ENCODE measurements around the gene POFUT2. TPM values are rescaled to one million over a fixed set of nuclear protein-coding genes. Genes with fewer than 3 reads are reported as not detected.

The POFUT2 gene
- total RNA-seq, 1 donor from 2014 or later: 52.7 TPM

DNA sequence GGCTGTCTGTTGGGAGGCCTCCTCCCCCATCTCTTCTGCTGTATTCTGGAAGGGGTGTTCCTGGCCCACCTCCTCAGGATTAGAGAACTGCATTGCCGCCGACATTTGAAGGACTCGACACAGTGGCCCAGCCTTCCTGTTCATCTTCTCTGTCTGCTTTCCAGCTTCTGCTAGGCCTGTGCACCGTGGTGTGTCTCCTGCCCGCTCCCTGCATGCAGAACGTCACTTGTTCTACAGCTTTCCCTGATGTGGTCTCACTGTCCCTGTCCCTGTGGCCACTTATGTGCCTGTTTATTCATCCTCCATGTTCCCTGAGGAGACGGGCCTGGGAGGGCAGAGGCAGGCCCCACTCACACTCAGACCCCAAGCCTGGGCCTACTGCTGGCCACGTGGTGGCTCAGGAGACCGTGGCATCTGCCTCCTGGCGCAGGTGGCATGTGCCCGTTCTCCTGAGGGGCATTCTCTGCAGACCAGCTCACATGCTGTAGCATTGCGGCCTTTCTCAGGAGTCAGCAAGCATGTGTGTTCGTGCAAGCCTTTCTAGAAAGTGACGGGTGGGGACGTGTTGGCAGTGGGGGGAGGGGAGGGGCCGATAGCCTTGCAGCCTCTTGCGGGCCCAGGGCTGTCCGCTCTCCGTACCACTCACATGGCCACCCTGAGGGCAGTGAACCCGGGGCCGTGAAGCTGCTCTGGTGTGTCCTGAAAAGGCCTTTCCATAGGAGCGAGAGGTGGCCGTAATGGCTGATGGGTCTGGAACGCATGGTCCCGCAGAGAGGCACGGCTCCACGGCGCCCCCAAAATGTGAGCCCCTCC is 35.9 kb downstream of the POFUT2 start:
- DNase-seq (ENCODE audit: extremely low read depth, low read depth, low spot score): no peak

DNA sequence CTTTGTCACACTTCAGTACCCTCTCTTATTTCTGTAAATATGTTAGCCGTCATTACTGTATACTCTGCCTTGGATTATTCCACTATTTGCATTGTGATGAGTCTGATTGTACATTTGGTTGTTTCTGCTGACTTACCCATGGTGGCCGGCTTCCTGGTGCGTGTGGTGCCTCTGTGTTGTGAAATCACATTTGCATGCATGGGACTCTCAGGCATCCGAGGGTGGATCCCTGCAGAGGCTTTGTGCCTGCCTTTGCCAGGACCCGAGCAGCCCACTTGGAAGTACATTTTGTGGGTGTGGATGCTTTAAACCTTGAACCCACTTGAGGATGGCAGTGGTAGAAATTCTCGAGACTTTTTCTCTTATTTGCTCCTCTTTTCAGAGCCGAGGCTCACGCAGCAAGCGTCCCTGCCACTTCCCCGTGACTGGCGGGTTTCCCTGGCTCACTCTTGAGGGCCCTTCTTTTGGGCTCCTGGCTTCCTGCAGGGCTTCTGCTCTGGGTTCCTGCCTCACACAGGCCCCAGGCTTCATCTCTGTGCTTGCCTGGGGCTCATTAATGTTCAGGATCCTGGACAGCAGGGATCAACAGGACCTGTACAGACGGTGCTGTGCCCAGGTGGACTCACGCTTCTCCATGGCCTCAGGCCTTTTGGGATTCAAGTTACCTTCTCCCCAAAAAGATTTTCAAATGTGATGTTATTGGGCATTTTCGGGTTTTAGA is 36.6 kb downstream of the POFUT2 start:
- no peak for DNase-seq (ENCODE audit: extremely low read depth, low read depth, low spot score)

DNA sequence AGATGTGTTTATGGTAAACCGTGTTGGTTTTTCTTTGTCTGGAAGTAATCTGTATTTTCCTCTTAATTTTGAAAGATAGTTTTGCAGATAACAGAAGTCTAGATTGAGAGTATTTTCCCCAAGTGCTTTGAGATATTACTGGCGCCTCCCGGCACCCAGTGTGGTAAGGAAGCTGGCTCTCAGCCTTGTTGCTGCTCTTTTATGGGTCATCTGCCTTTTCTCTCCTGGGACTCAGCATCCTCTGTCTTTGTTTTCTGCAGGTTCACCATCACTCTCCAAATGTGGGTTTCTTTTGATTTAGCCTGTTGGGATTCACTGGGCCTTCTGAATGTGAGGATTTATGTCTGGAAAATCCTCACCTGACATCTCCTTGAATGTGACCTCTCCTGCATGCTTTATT is 37.4 kb downstream of the POFUT2 start:
- DNase-seq (ENCODE audit: extremely low read depth, low read depth, low spot score): no peak

DNA sequence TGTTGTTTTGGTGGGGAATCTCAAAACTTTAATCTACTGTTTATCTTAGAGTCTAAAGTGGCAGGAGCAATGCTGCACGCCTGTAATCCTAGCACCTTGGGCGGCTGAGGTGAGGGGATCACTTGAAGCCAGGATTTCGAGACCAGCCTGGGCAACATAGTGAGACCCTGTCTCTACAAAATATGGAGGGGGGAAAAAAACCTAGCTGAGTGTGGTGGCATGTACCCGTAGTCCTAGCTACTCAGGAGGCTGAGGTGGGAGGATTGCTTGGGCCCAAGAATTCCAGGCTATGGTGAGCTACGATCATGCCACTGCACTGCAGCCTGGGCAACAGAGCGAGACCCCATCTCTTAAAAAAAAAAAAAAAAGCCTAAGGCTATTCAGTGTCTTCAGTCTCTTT is 38.1 kb downstream of the POFUT2 start:
- no peak for DNase-seq (ENCODE audit: extremely low read depth, low read depth, low spot score)

DNA sequence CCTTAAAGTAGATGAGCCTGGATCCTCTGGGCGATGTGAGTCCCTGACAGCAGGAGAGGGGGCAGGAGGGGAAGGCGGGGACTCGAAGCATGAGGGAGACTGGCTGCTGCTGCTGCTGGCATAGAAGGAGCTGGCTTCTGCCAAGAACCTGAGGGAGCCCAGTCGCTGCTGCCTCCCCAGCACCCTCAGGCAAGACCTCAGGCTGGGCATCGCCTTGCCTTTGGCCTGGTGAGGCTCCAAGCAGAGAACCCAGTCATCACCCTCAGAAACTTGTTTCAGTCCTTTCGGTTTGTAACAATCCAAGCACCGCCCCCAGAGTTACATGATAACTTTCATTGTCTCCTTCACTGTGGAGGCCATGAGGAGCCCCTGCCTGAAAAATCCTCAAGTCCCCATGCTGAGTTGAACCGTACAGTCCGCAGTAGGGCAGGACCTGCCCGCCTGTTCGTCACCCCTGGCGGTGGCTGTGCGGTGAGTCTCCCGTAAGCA is 38.8 kb downstream of the POFUT2 start:
- DNase-seq (ENCODE audit: extremely low read depth, low read depth, low spot score): no peak

DNA sequence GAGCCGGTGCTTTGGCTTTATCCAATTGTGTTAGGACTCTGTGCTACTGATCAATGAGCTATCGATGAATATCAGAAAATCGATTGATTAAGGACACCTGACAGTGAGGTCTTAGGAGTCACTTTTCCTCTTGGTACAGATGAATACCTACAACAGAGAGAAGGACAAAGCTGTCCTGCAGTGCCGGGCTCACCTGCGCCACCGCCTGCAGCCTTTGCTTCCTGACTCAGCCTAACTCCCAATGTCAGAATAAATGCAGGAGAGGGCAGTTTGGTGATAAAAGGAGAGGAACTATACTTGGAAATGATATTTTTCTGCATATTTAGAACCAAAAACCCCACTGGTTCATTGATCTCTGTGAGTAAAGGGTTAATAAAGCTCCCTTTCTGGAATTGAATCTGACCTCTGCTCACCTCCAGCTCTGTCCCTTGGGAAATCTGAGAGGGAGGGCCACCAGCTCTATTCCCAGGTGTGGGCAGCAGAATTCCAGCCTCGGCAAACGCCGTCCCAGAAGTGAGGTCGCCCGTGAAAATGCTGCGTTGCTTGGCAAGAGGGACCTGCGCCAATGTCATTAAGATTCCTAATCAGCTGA is 39.3 kb downstream of the POFUT2 start:
- no peak for DNase-seq (ENCODE audit: extremely low read depth, low read depth, low spot score)

DNA sequence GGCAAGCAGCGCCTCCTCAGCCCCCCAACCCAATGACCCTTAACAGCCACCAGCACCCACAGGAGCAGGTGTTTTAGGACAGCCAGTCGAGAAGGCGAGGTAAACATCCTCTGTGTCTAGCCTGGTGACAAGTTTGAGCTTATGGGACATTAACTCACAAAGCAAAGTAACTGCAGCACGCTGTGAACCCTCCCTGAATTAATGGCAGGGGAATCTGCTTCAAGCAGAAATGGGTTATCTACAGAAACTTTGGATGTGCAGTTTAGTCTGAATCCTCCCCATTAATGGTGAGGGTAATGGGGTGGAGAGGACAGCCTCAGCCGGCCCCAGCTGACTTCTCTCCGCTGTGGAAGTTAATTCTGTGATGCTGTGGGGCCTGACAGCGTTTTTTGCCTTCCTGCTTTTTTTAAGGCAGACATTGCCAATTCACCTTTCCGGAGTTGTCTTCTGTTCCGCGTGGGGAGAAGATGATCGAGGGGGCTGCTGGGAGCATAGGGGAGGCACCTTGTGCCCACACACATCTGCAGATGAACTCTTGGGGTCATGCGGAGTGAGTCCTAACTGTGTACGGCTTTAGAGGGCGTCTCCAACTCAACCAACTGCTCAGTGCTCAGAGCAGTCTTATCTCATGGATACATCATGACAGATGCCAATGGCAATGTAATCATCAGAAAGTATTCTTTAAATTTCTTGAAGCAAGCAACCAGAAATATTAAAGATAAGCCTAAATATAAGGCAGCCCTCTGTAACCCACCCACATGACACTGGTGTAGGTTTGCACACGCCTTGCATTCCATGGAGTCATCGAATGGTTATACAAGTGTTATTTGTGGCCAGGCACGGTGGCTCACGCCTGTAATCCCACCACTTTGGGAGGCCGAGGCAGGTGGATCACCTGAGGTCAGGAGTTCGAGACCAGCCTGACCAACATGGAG is 41.0 kb downstream of the POFUT2 start:
- DNase-seq (ENCODE audit: extremely low read depth, low read depth, low spot score): no peak

DNA sequence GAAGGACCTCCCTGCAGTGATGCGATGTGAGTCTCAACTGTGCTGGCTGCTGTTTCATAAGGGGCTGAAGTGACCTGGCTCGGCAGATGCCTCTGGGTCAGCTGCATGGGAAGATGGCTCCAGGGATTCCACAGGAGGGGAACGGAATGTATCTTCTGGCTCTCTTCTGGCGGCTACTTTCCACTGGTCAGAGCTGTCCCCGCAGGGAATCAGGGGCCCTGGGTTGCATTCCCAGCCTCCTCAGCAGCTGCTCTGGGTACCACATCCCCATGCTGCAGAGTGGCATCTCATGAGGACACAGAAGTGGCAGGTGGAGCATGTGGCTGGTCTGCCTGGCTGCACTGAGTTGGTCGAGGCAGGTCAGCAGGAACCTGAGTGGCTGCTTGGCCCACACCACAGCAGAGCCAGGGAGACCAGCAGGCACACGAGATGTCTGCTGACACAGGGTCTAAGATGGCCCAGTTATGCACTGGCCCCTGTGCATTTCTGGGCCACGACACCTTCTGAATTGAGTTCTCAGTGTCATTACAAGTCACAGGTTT is 42.8 kb downstream of the POFUT2 start:
- no peak for DNase-seq (ENCODE audit: extremely low read depth, low read depth, low spot score)

DNA sequence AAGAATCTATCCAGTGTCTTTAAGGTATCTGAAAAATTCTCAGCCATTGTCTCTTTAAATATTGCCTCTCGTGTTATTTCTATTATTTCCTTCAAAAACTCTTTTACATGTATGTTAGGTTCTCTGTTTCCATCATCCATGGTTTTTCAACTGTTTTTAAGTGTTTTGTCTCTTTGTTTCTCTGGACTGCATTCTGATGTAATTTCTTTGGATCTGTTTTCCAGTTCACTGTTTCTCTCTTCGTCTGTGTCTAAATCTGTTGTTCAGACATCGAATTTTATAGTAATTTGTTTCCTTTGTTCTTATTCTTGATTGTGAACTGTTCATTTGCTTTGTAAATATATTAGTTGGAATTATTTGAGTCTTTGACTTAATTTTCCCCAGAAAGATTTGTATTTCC is 44.1 kb downstream of the POFUT2 start:
- no peak for DNase-seq (ENCODE audit: extremely low read depth, low read depth, low spot score)

DNA sequence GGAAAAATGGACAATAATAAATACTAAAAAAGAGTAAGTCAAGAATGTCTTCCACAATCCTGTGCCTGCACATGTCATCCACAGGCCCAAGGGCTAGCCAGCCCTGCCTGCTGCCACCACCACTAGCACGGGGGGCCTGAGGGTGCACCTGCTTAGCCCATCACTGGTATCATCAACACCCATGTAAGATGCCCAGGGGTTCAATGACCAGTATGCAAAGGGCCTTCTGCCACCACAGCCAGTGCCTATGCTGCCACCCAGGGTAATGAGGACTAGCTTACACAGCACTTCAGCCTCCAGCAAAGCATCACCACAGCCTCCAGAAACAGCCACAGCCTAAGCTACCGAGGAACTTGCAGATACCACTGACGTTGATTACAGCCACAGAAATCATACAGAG is 46.3 kb downstream of the POFUT2 start:
- DNase-seq (ENCODE audit: extremely low read depth, low read depth, low spot score): no peak

DNA sequence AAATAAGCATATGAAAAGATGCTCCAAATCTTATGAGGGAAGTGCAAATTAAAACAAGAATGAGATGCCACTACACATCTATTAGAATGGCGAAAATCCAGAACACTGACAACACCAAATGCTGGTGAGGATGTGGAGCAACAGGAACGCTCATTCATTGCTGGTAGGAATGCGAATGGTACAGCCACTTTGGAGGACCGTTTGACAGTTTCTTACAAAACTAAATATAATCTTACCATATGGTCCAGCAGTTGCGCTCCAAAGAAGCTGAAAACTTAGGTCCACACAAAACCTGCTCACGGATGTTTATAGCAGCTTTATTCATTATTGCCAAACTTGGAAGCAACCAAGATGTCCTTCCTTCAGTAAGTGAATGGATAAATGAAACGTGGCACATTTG is 50.3 kb downstream of the POFUT2 start:
- DNase-seq (ENCODE audit: extremely low read depth, low read depth, low spot score): no peak

DNA sequence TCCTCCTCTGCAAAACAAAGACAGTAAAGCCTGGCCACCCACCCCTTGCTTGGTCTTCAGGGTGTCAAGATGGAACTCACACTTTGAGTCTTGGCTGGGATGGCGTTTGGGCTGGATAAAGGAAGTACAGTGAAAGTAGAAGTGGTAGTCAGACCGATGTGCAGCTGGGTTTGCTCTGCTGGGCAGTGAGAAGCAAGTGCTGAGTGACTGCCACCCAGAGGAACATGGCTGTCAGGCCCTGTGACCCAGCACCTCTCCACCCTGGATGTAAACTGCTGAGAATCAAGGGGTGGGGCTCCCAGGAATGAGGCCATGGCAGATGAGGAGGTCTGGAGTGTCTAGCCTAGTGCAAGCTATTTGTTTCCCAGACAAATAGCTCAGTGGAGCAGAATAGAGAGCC is 51.2 kb downstream of the POFUT2 start:
- DNase-seq (ENCODE audit: extremely low read depth, low read depth, low spot score): no peak

DNA sequence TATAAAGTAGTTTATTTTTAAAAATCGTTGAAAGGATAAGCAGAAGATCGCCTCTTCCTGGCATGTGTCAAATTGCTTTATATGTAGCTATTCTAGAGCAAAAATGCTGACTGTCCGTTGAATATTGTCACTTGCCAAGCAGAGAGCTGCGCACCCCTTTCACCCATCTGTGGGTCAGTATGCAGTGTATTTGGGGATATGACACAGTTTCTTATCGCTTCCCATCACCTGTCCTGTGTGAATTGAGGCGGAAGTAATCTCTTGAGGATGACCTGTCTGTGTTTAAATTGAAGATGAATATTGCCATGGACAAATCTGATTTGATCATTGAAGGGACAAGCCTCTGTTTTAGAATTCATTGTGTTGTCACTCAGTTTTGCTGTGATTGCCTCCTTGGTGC is 52.2 kb downstream of the POFUT2 start:
- no peak for DNase-seq (ENCODE audit: extremely low read depth, low read depth, low spot score)

DNA sequence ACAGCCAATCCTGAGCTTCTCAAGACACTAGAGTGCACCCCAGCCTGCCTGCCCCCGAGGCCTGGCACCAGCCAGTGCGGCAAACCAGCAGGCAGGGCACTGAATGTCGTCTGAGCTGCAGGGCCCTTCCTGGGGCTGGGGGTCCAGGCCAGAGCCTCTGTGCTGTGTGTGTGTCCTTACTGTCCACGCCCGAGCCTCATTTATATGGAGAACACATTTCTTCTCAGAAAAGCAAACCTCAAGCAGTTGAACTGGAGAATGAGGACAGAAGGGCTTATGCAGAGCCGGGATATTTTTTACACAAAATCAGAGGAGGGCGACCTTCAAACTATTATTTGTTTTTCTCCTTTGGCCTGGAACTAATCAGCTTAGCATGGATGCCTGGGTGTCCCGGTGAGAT is 52.7 kb downstream of the POFUT2 start:
- DNase-seq (ENCODE audit: extremely low read depth, low read depth, low spot score): no peak

DNA sequence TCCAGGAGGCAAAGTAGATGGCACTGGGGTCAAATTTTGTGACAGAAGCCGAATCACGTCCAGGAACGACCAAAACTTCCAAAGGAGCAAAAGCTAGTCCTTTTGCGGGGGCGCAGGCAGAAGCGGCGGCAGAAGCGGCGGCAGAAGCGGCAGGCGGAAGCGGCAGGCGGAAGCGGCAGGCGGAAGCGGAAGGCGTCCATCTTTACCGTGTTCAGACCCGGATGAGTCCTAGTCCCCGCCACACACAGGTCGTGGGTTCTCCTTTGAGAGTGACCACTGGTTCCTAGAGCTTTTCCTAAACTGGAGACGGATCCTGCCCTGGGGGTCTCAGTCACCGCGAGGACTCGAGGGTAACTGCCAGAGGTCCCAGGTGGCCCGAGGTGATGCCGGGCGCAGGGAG is 53.6 kb downstream of the POFUT2 start:
- DNase-seq (ENCODE audit: extremely low read depth, low read depth, low spot score): no peak

DNA sequence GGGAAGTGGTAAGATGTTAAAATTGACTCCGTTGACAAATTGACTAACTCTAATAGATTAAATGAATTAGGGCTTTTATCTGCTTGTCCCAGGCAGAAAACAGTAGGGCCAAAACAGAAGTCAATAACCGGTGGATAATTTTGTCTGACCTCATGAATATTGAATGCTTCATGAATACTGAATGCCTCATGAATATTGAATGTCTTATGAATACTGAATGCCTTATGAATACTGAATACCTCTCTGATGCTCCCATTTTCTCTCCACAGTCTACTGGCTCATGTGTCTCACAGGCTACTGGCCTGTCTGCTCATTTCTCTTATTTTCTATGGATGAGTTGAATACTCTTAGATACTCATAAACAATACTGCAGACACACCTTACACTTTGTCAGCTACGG is 56.0 kb downstream of the POFUT2 start:
- no peak for DNase-seq (ENCODE audit: extremely low read depth, low read depth, low spot score)

DNA sequence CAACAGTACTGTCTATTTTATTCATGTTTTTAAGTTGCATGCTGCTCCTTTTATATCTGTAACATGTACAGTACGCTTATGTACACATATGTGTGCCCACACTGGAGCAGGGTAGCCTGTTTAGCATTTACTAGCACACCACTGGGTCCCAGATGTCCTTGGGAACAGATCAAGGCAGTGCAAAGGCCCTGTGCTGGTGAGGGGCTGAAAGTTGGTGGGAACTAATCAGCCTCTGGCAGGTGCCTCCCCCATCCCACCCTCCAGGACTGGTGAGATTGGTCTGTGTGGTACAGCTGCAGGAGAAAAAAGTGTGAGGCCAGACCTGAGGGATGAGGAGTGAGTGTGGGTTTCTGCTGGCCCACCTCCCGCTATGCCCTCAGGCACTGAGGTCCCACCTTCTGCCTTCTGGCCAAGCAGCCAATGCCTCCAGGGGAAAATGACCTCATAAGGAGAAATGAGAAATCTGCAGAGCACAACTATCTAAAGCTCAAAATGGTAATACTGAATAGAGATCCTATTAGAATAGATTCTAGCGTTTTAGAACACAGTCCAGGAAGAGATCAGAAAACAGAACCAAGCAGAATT is 58.9 kb downstream of the POFUT2 start:
- no peak for DNase-seq (ENCODE audit: extremely low read depth, low read depth, low spot score)

DNA sequence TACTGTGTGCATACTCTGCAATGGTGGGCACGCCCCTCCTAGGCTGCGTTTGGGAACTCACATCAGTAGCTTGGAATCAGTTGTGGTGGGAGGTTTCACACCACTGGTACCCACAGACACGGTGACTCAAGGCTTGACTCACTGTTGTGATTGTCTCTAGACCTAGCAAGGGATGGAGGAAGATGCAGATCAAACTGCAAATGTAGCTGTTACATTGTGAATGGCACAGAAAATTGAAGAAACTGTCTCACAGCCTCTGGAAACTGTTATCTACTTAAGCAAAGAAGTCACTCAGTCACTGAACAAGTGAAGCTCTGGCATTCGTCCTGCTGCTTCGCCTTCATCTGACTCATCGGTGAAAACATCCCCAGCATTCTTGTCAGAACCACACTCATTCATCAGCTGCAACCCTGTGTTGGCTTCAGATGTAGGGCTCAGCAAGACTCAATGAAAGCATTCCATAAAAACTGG is 59.5 kb downstream of the POFUT2 start:
- DNase-seq (ENCODE audit: extremely low read depth, low read depth, low spot score): no peak

DNA sequence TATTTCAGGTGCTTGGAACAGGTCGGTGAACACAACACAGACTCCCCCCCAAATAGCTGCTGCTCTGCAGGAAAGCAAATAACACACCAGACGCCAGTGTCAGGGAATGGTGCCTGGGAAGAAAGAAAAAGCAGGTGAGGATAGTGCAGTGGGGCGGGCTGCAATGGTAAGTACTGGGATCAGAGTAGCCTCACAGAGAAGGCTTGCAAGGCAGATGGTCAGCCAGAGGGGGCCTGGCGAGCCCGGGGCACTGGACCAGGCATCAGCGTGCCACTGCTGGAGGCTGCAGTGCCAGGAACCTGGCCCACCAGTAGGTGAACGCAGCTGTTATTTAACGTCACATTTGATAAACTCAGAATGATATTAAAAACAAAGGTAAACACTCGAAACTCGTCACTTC is 60.0 kb downstream of the POFUT2 start:
- no peak for DNase-seq (ENCODE audit: extremely low read depth, low read depth, low spot score)
